ENCODE results near the gene SUSD3. TPM values are rescaled to one million over a fixed set of nuclear protein-coding genes. Genes with fewer than 3 reads are reported as not detected.
"Not testable (repeated sequence)": the region's sequence is repeated elsewhere in the genome, so short reads cannot be mapped to it uniquely, and the experiment has no call there.

SUSD3 gene
- total RNA-seq, 1 experiment from 2014 or later: 9.0 TPM

DNA sequence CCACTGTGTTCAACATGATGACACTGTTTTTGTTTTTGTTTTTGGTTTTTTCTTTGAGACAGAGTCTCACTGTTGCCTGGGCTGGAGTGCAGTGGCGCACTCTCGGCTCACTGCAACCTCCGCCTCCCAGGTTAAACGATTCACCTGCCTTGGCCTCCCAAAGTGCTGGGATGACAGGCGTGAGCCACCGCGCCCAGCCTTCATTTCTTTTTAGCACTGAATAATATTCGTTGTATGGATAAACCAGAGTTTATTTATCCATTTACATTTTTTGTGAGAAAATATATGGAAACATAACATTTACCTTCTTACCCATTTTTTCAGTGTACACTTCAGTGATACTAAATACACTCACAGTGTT, 41.8 kb downstream of the SUSD3 start:
- Histone ChIP-seq H3K79me1 (ENCODE audit: insufficient read depth, low read depth, low read length, poor library complexity, severe bottlenecking) (no peaks in the 10 kb centered on the region), H2BK120ac (ENCODE audit: low read depth, low read length, poor library complexity, severe bottlenecking) (no peak overlapping the region), H4K20me1 (ENCODE audit: control insufficient read depth, insufficient read depth, insufficient read length) (no peaks in the 10 kb centered on the region), H4K5ac (ENCODE audit: insufficient read length, low read depth, low read length) (no peak overlapping the region), H3K4ac (ENCODE audit: low read depth, low read length) (no peak overlapping the region), H4K91ac (ENCODE audit: insufficient read length, low read depth, low read length) (no peak overlapping the region), H3K14ac (ENCODE audit: insufficient read depth, low read length) (no peak overlapping the region), H3K56ac (ENCODE audit: insufficient read length, low read depth, low read length) (no peak overlapping the region), H2BK5ac (ENCODE audit: insufficient read length, low read length) (no peak overlapping the region), H2AK5ac (ENCODE audit: insufficient read length, low read length) (no peak overlapping the region), H2AFZ (ENCODE audit: low read length) (no peak overlapping the region), H2BK20ac (ENCODE audit: low read depth, low read length, poor library complexity, severe bottlenecking) (no peak overlapping the region), H3K18ac (ENCODE audit: insufficient read length, low read depth, low read length) (no peak overlapping the region), H3T11ph (ENCODE audit: low read length) (no peak overlapping the region), H3K79me2 (ENCODE audit: insufficient read depth, low read length) (no peaks in the 10 kb centered on the region; the same call in 1 of the 2 replicates), H2BK12ac (ENCODE audit: insufficient read length, low read depth, low read length) (no peak overlapping the region), H2BK15ac (ENCODE audit: low read depth, low read length) (no peak overlapping the region), H3K4me1 (ENCODE audit: insufficient read depth, low read length) (no peaks in the 10 kb centered on the region; the same call in 1 of the 2 replicates), H4K8ac (replicated peaks; ENCODE audit: insufficient read length, low read depth, low read length) (no peak overlapping the region), H3K9me3 (ENCODE audit: control insufficient read depth, low read depth, low read length) (no peaks in the 10 kb centered on the region), H3K23me2 (ENCODE audit: insufficient read length, low read depth, low read length, poor library complexity, severe bottlenecking) (peaks cover 6% of the 10 kb centered on the region), H3K23ac (ENCODE audit: insufficient read length, low read depth, low read length) (no peak overlapping the region), H3K9ac (ENCODE audit: extremely low read depth, insufficient read length, low read length) (no peak overlapping the region), H3K27me3 (ENCODE audit: insufficient read depth, low read length) (no peaks in the 10 kb centered on the region), H3K27ac (ENCODE audit: insufficient read length, low read depth, low read length) (no peak overlapping the region), H3K4me2 (ENCODE audit: insufficient read depth, insufficient read length, low read length) (no peak overlapping the region)
- WGBS (ENCODE audit: extremely low coverage, insufficient read length, low lambda C conversion rate): no CpG with 5 or more reads among the region's 8 CpGs
- TF ChIP-seq CTCF (conservative IDR thresholded peaks at IDR 0.05): no peak
- peaks cover 7 to 10% of the 10 kb centered on the region in 2 experiments for H3K4me1 Mint-ChIP-seq
- peaks cover 5 to 6% (median 5%) of the 10 kb centered on the region in 3 experiments; a peak in 5 of 7 replicates for H3K36me3 Mint-ChIP-seq (ENCODE audit: insufficient read depth in 1 of 3, low read depth in 3 of 3)
- no peak overlapping the region for H3K27ac Mint-ChIP-seq
- peaks cover 2% of the 10 kb centered on the region for H3K27me3 Mint-ChIP-seq (ENCODE audit: low read depth)
- H3K4me3 Mint-ChIP-seq: no peak overlapping the region
- DNase-seq: no peak
- peaks cover 4 to 9% of the 10 kb centered on the region in 2 experiments; a peak in 4 of 5 replicates for H3K9me3 Mint-ChIP-seq

- H3K14ac ChIP-seq (ENCODE audit: insufficient read depth, low read length); H3K27me3 ChIP-seq (ENCODE audit: insufficient read depth, low read length); H3K9ac ChIP-seq (ENCODE audit: extremely low read depth, insufficient read length, low read length); H2AFZ ChIP-seq (ENCODE audit: low read length); H2AK5ac ChIP-seq (ENCODE audit: insufficient read length, low read length); H4K8ac ChIP-seq (replicated peaks; ENCODE audit: insufficient read length, low read depth, low read length); H3K9me3 ChIP-seq (ENCODE audit: control insufficient read depth, low read depth, low read length); H4K20me1 ChIP-seq (ENCODE audit: control insufficient read depth, insufficient read depth, insufficient read length); H2BK5ac ChIP-seq (ENCODE audit: insufficient read length, low read length); H3K79me1 ChIP-seq (ENCODE audit: insufficient read depth, low read depth, low read length, poor library complexity, severe bottlenecking); H3K27ac Mint-ChIP-seq; H3K27me3 Mint-ChIP-seq (ENCODE audit: low read depth); H3K9me3 Mint-ChIP-seq; DNase-seq; H2BK20ac ChIP-seq (ENCODE audit: low read depth, low read length, poor library complexity, severe bottlenecking); H3K56ac ChIP-seq (ENCODE audit: insufficient read length, low read depth, low read length); H2BK15ac ChIP-seq (ENCODE audit: low read depth, low read length); H3K4me1 ChIP-seq (ENCODE audit: insufficient read depth, low read length); H4K5ac ChIP-seq (ENCODE audit: insufficient read length, low read depth, low read length); H3K36me3 Mint-ChIP-seq (ENCODE audit: insufficient read depth in 1 of 3, low read depth in 3 of 3); H2BK12ac ChIP-seq (ENCODE audit: insufficient read length, low read depth, low read length); H3K4ac ChIP-seq (ENCODE audit: low read depth, low read length); H3K23ac ChIP-seq (ENCODE audit: insufficient read length, low read depth, low read length); H3K27ac ChIP-seq (ENCODE audit: insufficient read length, low read depth, low read length); H3K4me2 ChIP-seq (ENCODE audit: insufficient read depth, insufficient read length, low read length); H2BK120ac ChIP-seq (ENCODE audit: low read depth, low read length, poor library complexity, severe bottlenecking); H3K18ac ChIP-seq (ENCODE audit: insufficient read length, low read depth, low read length); H4K91ac ChIP-seq (ENCODE audit: insufficient read length, low read depth, low read length); H3K79me2 ChIP-seq (ENCODE audit: insufficient read depth, low read length); H3K23me2 ChIP-seq (ENCODE audit: insufficient read length, low read depth, low read length, poor library complexity, severe bottlenecking); H3K4me3 Mint-ChIP-seq; H3T11ph ChIP-seq (ENCODE audit: low read length): not testable (repeated sequence)
- WGBS (ENCODE audit: extremely low coverage, insufficient read length, low lambda C conversion rate): no CpG with 5 or more reads among the region's 11 CpGs
- peaks cover 7 to 10% of the 10 kb centered on the region in 2 experiments for H3K4me1 Mint-ChIP-seq
These were observed 42.6 kb downstream of the SUSD3 start for GRCh38 chr9:93101086-93101485.

All from H9 (cell line).